ENCODE results near the gene HCRTR1.

Gene HCRTR1

DNA sequence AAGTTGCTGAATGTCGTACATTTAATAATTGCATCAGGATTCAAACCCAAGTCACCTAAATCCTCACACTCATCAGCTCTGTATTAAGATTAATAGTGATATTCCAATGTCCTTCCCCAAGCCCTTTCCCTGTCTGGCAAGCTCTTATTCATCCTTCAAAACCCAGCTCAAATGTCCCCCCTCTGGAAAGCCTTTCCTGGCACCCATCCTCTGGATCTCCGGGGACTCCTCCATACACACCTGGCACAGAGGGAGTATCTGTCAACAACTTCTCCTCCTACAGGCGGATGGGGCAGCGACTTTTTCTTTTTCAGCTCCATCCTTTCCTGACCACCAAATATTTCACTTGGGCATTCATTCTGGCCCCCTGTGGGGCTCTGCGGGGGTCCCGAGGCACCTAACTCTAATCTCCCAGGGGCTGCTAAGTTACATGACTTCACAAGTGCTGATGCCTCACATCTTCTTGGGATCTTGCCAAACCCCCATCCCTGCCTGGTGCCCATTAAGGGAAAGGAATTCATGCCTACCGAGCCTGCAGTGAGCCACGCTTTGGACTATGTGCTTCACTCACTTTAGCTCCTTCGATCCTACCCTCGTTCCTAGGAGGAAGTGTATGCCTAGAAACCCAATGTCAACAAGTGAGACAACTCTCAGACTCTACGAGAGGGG, 25.9 kb upstream of the HCRTR1 start:
- Histone ChIP-seq H3K9me3 (replicated peaks in 1 of 11) (no peaks in the 10 kb centered on the region), H3K27me3 (peaks cover 10 to 25% (median 21%) of the 10 kb centered on the region in 11 experiments; a peak in 20 of 22 replicates), H3K9ac (no peak overlapping the region), H3K36me3 (no peaks in the 10 kb centered on the region), H4K20me1 (0 out of 22 replicates have a peak, but pooled peaks cover 0 to 4% (median 0%) of the 10 kb centered on the region in 11 experiments), H3K4me2 (peak overlapping the region in 7 of 11 experiments; percentile 11 to 59 (median 42); a peak in 10 of 22 replicates), H3K27ac (no peak overlapping the region), H3K4me3 (no peak overlapping the region), H3K4me1 (peaks cover 33 to 82% (median 77%) of the 10 kb centered on the region in 10 experiments)
- TF ChIP-seq Cebpa-rat (IDR thresholded peaks at IDR 0.05) = no peak

- peaks cover 34 to 83% (median 77%) of the 10 kb centered on the region in 10 experiments for H3K4me1 ChIP-seq
- H3K4me2 ChIP-seq = peak overlapping the region in 7 of 11 experiments; percentile 11 to 59 (median 42); a peak in 10 of 22 replicates
- H3K36me3 ChIP-seq = no peaks in the 10 kb centered on the region
- H4K20me1 ChIP-seq = 0 out of 22 replicates have a peak, but pooled peaks cover 0 to 4% (median 0%) of the 10 kb centered on the region in 11 experiments
- no peaks in the 10 kb centered on the region for H3K9me3 ChIP-seq (replicated peaks in 1 of 11)
- H3K27ac ChIP-seq = no peak overlapping the region
- TF ChIP-seq Cebpa-rat (IDR thresholded peaks at IDR 0.05) = no peak
- H3K4me3 ChIP-seq = no peak overlapping the region
- H3K27me3 ChIP-seq = peaks cover 10 to 19% (median 17%) of the 10 kb centered on the region in 11 experiments; a peak in 20 of 22 replicates
- H3K9ac ChIP-seq = no peak overlapping the region
Measured at GRCh38 chr1:31592132-31592531, 25.4 kb upstream of the HCRTR1 start.

GRCh38 chr1:31593136-31593665, 24.3 kb upstream of the HCRTR1 start:
- peaks cover 9 to 13% (median 11%) of the 10 kb centered on the region in 11 experiments; a peak in 20 of 22 replicates for H3K27me3 ChIP-seq
- no peak overlapping the region for H3K27ac ChIP-seq
- H3K4me2 ChIP-seq = peak overlapping the region in 8 of 11 experiments; percentile 28 to 59 (median 49); a peak in 14 of 22 replicates
- no peak overlapping the region for H3K4me3 ChIP-seq
- H3K9ac ChIP-seq = peak overlapping the region in 1 of 11 experiments; percentile 25; a peak in 1 of 22 replicates
- peaks cover 27 to 83% (median 77%) of the 10 kb centered on the region in 10 experiments for H3K4me1 ChIP-seq
- no peaks in the 10 kb centered on the region for H3K36me3 ChIP-seq
- H3K9me3 ChIP-seq (replicated peaks in 1 of 11) = no peaks in the 10 kb centered on the region
- H4K20me1 ChIP-seq = 0 out of 22 replicates have a peak, but pooled peaks cover 0 to under 1% (median 0%) of the 10 kb centered on the region in 11 experiments
- no peak for TF ChIP-seq Cebpa-rat (IDR thresholded peaks at IDR 0.05)

DNA sequence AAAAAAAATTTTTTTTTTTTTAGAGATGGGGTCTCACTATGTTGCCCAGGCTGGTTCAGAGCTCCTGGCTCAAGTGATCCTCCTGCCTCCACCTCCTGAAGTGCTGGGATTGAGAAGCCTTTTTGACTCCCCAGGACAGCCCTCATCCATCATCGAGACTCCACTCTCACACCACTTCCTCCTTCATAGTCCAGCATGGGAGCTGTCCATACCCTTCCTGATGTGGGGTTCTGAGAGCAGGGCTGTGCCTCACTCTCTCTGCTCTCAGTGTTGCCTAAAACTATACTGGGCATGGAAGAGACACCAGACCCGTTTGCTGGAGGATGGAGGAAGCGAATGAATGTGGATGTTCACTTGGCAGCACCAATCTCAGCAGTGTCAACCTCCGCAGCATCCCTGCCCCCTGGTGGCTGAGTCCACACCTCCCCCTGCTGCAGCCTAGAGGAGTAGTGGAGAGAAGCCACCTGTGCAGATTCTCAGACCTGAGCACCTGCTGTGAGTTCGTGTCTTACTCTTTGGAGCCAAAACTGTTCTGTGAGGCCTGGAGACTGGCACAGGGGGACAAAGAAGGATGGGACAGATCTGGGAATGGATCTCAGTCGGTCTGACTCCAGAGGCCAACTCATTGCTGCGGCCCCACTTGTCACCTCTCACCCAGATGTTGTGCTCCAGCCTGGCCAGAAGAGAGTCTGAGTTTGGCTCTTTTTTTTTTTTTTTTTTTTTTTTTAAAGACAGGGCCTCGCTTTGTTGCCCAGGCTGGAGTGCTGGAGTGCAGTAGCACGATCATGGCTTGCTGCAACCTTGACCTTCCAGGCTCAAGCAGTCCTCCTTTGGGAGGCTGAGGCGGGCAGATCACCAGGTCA, 23.5 kb upstream of the HCRTR1 start:
- Histone ChIP-seq H3K36me3 (no peaks in the 10 kb centered on the region), H3K9ac (no peak overlapping the region; a peak in 1 of 22 replicates), H4K20me1 (no peaks in the 10 kb centered on the region), H3K27ac (peak overlapping the region in 8 of 11 experiments; percentile 54 to 91 (median 65); a peak in 16 of 22 replicates), H3K9me3 (replicated peaks in 1 of 11) (no peaks in the 10 kb centered on the region), H3K4me3 (no peak overlapping the region), H3K4me1 (peaks cover 19 to 83% (median 76%) of the 10 kb centered on the region in 10 experiments), H3K4me2 (peak overlapping the region in 9 of 11 experiments; percentile 9 to 59 (median 45); a peak in 16 of 22 replicates), H3K27me3 (peaks cover under 1 to 5% (median 3%) of the 10 kb centered on the region in 11 experiments; a peak in 16 of 22 replicates)
- no peak for TF ChIP-seq Cebpa-rat (IDR thresholded peaks at IDR 0.05)

GRCh38 chr1:31595836-31596736, 21.4 kb upstream of the HCRTR1 start:
- Histone ChIP-seq H3K9me3 (replicated peaks in 1 of 11) (no peaks in the 10 kb centered on the region; a peak in 1 of 22 replicates), H3K27me3 (no peaks in the 10 kb centered on the region), H3K4me1 (peaks cover 19 to 100% (median 95%) of the 10 kb centered on the region in 10 experiments), H3K4me3 (peak overlapping the region in 2 of 10 experiments; percentile 1 to 21; a peak in 1 of 20 replicates), H3K9ac (peak overlapping the region in 10 of 11 experiments; percentile 54 to 81 (median 76); a peak in 19 of 22 replicates), H3K27ac (peak overlapping the region in 10 of 11 experiments; percentile 57 to 96 (median 92); a peak in 21 of 22 replicates), H3K4me2 (peak overlapping the region; percentile 61 to 86 (median 75)), H4K20me1 (no peaks in the 10 kb centered on the region), H3K36me3 (no peaks in the 10 kb centered on the region)
- TF ChIP-seq Cebpa-rat (IDR thresholded peaks at IDR 0.05) = no peak; a peak in 1 of 22 replicates

DNA sequence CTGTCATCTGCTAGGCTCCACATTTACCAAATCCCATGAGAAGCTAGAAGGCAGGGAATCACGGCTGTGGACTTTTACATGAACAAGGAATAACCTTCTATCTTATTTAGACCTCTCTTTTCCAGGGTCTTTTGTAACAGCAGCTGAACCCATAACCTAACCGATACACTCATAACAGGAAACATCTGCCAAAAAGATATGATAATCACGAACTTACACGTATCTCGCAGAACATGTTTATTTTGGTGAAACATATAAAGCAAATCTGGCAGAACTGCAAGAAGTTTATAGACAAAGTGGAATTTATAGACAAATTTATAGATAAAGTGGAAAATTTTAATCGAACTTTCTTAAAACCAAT, 20.8 kb upstream of the HCRTR1 start:
- H3K27me3 ChIP-seq = no peaks in the 10 kb centered on the region
- peaks cover 19 to 98% (median 94%) of the 10 kb centered on the region in 10 experiments for H3K4me1 ChIP-seq
- peak overlapping the region; percentile 61 to 86 (median 75) for H3K4me2 ChIP-seq
- H3K9ac ChIP-seq = peak overlapping the region in 10 of 11 experiments; percentile 54 to 81 (median 76); a peak in 19 of 22 replicates
- no peaks in the 10 kb centered on the region; a peak in 2 of 22 replicates for H3K9me3 ChIP-seq (replicated peaks in 1 of 11)
- no peaks in the 10 kb centered on the region for H4K20me1 ChIP-seq
- no peaks in the 10 kb centered on the region for H3K36me3 ChIP-seq
- TF ChIP-seq Cebpa-rat (IDR thresholded peaks at IDR 0.05) = peak in 3 of 11 experiments; percentile 9 to 28 (median 10); a peak in 1 of 22 replicates
- peak overlapping the region in 10 of 11 experiments; percentile 57 to 96 (median 92); a peak in 21 of 22 replicates for H3K27ac ChIP-seq
- peak overlapping the region in 2 of 10 experiments; percentile 1 to 21; a peak in 2 of 20 replicates for H3K4me3 ChIP-seq

DNA sequence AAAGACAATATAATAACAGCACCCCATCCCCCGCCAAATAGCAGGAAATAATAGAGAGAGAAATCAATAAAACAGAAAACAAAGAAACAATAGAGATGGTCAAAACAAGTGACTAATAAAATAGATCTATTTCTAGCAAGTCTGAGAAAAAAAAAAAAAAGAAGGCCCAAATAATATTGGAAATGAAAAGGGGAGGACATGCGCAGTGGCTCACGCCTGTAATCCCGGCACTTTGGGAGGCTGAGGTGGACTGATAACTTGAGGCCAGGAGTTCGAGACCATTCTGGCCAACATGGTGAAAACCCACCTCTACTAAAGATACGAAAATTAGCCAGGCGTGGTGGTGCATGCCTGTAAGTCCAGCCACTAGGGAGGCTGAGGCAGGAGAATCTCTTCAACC, 18.5 kb upstream of the HCRTR1 start:
- TF ChIP-seq Cebpa-rat (IDR thresholded peaks at IDR 0.05) = no peak
- peaks cover 0 to 12% (median 4%) of the 10 kb centered on the region in 11 experiments; a peak in 8 of 22 replicates for H3K9me3 ChIP-seq (replicated peaks in 1 of 11)
- H3K27ac ChIP-seq = peak overlapping the region in 8 of 11 experiments; percentile 11 to 96 (median 92); a peak in 13 of 22 replicates
- H3K4me3 ChIP-seq = no peak overlapping the region
- H4K20me1 ChIP-seq = no peaks in the 10 kb centered on the region
- H3K9ac ChIP-seq = no peak overlapping the region
- no peaks in the 10 kb centered on the region for H3K36me3 ChIP-seq
- peaks cover 19 to 76% (median 72%) of the 10 kb centered on the region in 10 experiments for H3K4me1 ChIP-seq
- H3K4me2 ChIP-seq = peak overlapping the region in 8 of 11 experiments; percentile 8 to 85 (median 71); a peak in 6 of 22 replicates
- no peaks in the 10 kb centered on the region for H3K27me3 ChIP-seq
